ENCODE results near the gene ARID4B.
"Not testable (repeated sequence)": the region's sequence is repeated elsewhere in the genome, so short reads cannot be mapped to it uniquely, and the experiment has no call there.

ARID4B gene

DNA sequence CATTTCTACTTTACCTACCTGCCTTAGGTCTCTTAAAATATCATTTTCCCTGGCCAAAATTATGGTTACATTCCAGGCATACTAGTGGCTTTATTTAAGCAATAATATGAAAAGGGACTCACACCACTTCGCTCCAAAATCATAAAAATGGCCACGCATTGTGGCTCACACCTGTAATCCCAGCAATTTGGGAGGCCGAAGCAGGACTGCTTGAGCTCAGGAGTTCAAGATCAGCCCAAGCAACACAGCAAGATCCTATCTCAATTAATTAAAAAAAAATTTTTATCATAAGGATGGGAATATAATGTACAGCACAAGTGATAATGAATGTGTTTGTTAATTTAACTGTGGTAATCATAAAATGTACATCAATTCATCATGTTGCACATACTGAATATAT, 65.4 kb downstream of the ARID4B start:
- H3K27ac ChIP-seq = no peak overlapping the region
- peaks cover 0 to 13% (median 0%) of the 10 kb centered on the region in 3 donors for H3K36me3 ChIP-seq
- H3K27me3 ChIP-seq = no peaks in the 10 kb centered on the region
- no peaks in the 10 kb centered on the region for H3K9me3 ChIP-seq
- TF ChIP-seq, protein P1, sequence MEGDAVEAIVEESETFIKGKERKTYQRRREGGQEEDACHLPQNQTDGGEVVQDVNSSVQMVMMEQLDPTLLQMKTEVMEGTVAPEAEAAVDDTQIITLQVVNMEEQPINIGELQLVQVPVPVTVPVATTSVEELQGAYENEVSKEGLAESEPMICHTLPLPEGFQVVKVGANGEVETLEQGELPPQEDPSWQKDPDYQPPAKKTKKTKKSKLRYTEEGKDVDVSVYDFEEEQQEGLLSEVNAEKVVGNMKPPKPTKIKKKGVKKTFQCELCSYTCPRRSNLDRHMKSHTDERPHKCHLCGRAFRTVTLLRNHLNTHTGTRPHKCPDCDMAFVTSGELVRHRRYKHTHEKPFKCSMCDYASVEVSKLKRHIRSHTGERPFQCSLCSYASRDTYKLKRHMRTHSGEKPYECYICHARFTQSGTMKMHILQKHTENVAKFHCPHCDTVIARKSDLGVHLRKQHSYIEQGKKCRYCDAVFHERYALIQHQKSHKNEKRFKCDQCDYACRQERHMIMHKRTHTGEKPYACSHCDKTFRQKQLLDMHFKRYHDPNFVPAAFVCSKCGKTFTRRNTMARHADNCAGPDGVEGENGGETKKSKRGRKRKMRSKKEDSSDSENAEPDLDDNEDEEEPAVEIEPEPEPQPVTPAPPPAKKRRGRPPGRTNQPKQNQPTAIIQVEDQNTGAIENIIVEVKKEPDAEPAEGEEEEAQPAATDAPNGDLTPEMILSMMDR (IDR thresholded peaks at IDR 0.05) = no peak
- no peak overlapping the region for H3K4me3 ChIP-seq
- no peak for DNase-seq
- H3K4me1 ChIP-seq = peaks cover 0 to 28% (median 13%) of the 10 kb centered on the region in 4 donors
- intact Hi-C loops (cut with DNase I; ENCODE audit: low total_unique reads) = no loop called here

- intact Hi-C loops (cut with DNase I; ENCODE audit: low total_unique reads) = no loop called here
- Histone ChIP-seq H3K27ac (no peak overlapping the region), H3K36me3 (peaks cover 0 to 13% (median 0%) of the 10 kb centered on the region in 3 donors), H3K4me1 (peaks cover 0 to 20% (median 10%) of the 10 kb centered on the region in 4 donors), H3K4me3 (no peak overlapping the region), H3K27me3 (no peaks in the 10 kb centered on the region), H3K9me3 (no peaks in the 10 kb centered on the region)
- TF ChIP-seq, protein P1 (IDR thresholded peaks at IDR 0.05) = no peak
- no peak for DNase-seq
These were observed 66.7 kb downstream of the ARID4B start for GRCh38 chr1:235261243-235261642.

- H3K9me3 ChIP-seq = no peaks in the 10 kb centered on the region
- H3K27me3 ChIP-seq = no peaks in the 10 kb centered on the region
- intact Hi-C loops (cut with DNase I; ENCODE audit: low total_unique reads) = loop anchor here (10.0 kb wide), 1 partner anchor 66 kb away; the partner anchor contains the start of genes ARID4B and GGPS1
- H3K27ac ChIP-seq = no peak overlapping the region
- H3K36me3 ChIP-seq = peaks cover 0 to 13% (median 0%) of the 10 kb centered on the region in 3 donors
- H3K4me3 ChIP-seq = no peak overlapping the region
- TF ChIP-seq, protein P1 (IDR thresholded peaks at IDR 0.05) = no peak
- peaks cover 0 to 15% (median 5%) of the 10 kb centered on the region in 4 donors for H3K4me1 ChIP-seq
- DNase-seq = no peak
These were observed 68.7 kb downstream of the ARID4B start for GRCh38 chr1:235259133-235259778.

- not testable (repeated sequence) for H3K27ac ChIP-seq, H3K9me3 ChIP-seq, H3K4me3 ChIP-seq, H3K27me3 ChIP-seq, DNase-seq
- H3K36me3 ChIP-seq = peaks cover 0 to 13% (median 0%) of the 10 kb centered on the region in 3 donors
- intact Hi-C loops (cut with DNase I; ENCODE audit: low total_unique reads) = loop anchor here (10.0 kb wide), 1 partner anchor 67 kb away; the partner anchor contains the start of genes ARID4B and GGPS1
- peaks cover 0 to 15% (median 7%) of the 10 kb centered on the region in 4 donors for H3K4me1 ChIP-seq
These were observed 69.9 kb downstream of the ARID4B start for GRCh38 chr1:235258068-235258467.

- intact Hi-C loops (cut with DNase I; ENCODE audit: low total_unique reads) = loop anchor here (10.0 kb wide), 1 partner anchor 70 kb away; the partner anchor contains the start of genes ARID4B and GGPS1
These were observed 73.3 kb downstream of the ARID4B start for GRCh38 chr1:235254721-235255120.

More at GRCh38 chr1:235254721-235255120, 73.3 kb downstream of the ARID4B start:
- Histone ChIP-seq H3K9me3 (no peaks in the 10 kb centered on the region), H3K27me3 (no peaks in the 10 kb centered on the region), H3K4me1 (peaks cover 0 to 10% (median 3%) of the 10 kb centered on the region in 4 donors), H3K27ac (no peak overlapping the region), H3K36me3 (peaks cover 0 to 22% (median 1%) of the 10 kb centered on the region in 3 donors), H3K4me3 (no peak overlapping the region)
- DNase-seq = no peak
- TF ChIP-seq, protein P1 (IDR thresholded peaks at IDR 0.05) = no peak
